ENCODE measurements around the gene RCAN1.

RCAN1 gene

DNA sequence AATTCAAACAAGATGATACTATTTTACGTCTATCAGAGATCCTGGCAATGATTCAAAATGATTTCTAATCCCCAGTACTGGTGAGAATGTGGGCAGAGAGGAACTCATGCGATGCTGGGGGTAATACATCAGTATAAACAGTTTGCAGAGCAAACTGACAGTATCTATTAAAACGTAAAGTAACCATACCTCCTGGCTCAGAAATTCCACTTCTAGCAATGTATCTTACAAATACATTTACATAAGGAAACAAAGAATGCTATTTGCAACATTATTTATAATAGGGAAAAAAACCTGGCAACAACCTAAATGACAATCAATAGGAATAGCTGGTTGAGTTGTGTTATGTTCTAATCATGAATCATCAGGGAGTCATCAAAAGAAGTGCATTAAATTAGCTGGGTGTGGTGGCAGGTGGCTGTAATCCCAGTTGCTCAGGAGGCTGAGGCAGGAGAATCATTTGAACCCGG is 15.9 kb downstream of the RCAN1 start:
- no peak for DNase-seq (ENCODE audit: low spot score)

DNA sequence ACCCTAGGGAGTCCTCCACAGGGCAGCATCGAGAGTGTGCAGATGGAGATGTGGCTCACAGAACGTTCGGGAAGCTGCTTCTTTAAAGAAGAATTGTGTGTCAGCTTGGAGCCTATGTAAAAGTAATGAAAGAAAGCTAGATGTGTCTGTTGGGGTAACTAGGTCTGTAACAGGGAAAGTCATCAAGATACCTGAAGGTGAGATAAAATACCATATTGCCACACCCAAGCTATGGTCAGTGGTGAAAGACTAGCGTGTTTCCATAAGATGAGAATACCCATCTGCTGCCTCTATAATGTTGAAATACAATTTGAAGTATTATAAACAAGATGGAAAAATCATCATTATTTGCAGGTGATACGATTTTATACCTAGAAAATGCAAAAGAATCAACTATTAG is 17.5 kb downstream of the RCAN1 start:
- no peak for DNase-seq (ENCODE audit: low spot score)

DNA sequence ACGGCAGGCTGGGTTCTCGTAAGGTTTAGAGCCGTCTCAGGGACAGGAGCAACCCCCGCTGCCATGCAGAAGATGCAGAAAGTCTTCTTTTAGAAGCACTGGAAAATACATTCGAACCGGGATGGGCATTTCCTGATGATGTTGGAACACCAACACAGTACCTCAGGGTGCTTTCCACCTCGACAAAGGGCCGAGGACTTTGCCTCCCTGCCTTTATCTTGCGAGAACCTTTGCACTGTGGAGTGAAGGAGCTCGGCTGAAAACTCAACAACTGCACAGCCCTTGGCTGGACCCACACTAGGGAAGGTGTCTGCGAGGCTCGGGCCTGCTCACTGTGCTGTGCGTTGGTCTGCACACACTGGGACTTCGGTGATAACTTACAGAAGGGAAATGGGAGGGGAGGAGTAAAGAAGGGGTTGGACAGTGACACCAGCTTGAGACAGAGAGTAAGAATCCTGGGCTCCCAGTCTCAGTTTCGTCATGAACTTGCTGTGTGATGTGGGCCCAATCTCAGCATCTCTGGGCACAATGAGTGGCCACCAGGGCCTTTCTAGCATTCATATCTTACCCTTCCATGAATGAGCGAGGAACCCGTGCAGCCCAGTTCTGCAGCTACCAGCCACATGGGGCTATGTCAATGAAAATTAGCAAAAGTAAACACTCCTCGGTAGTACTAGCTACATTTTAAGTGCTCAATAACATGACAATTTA is 18.2 kb downstream of the RCAN1 start:
- no peak for DNase-seq (ENCODE audit: low spot score)

DNA sequence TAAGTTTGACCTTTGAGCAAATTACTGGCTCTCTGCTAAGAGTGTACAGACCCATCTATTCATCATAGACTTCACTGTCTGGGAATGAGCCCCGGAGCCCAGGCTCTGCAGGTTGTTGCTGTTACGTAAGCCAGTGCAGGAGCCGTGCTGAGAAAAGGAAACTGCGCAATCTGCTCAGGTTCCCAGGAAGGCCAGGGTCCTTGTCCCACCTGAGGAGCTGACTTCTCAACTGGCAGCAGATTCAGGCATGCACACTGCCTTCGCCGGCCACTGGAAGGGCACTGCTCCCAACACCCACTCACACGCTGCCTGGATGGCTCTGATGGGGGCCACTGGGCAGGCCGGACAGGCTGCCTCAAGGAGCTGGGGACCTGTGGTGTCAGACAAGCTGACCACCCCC is 19.5 kb downstream of the RCAN1 start:
- no peak for DNase-seq (ENCODE audit: low spot score)

DNA sequence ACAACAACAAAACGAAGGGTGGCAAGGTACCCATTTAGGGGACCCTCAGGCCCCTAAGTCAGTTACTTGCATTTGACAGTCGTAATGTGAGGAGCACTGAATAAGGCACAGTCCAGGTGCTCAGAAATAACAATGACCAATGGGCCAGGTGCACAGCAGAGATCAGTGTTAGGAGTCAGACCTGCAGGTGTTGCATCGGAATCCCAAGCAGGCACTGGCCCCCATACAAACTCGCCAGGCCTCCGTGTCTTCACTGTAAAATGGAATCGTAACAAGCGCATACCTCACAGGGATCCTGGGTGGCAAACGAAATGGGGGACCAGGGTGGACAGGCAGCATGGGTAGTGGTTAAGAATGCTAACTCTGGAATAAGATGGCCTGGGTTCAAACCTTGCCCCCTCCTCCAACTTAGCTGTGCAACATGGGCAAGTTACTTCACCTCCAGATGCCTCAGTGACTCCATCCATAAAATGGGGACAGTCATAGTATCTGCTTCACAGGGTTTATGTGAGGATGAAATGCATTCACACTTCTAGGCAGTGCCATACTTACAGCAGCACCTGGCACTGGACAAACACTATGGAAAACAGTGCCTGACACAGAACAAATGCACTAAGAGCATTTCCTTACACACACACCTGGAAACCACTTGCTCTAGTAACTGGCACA is 20.2 kb downstream of the RCAN1 start:
- DNase-seq (ENCODE audit: low spot score) = no peak

DNA sequence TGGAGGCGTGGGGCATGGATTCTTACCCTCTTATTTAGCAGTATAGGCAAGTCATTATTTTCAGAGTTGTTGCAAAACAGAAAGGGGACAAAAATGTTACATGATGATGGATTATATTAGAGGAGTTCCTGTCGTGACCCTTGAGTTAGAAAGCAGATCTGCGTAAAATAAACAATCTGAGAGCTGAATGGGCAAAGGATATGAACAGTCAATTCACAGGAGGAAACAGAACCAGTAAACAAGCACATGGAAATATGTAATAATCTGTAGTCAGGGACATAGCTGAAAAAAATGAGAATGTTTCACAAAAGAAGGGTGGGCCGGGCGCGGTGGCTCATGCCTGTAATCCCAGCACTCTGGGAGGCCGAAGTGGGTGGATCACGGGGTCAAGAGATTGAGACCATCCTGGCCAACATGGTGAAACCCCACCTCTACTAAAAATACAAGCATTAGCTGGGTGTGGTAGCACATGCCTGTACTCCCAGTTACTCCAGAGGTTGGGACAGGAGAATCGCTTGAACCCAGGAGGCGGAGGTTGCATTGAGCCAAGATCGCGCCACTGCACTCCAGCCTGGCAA is 20.9 kb downstream of the RCAN1 start:
- no peak for DNase-seq (ENCODE audit: low spot score)

DNA sequence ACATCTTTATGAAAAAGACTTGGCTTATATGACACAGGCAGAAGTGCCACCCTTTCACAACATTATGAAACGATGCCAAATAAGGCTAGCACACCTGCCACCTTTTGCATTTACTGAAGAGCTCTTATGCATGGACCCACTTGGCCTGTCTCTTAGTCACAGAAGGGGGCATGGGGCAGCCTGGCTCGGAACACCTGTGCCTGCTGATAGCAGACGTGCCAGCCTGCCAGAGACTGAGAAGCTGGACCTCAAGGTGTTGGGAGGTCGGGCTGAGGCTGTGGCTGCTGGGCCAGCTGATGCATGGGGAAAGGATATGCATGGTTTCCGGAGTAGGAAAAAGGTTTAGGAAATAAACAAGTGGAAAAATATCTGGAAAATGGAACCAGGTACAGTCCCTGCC is 21.5 kb downstream of the RCAN1 start:
- no peak for DNase-seq (ENCODE audit: low spot score)

DNA sequence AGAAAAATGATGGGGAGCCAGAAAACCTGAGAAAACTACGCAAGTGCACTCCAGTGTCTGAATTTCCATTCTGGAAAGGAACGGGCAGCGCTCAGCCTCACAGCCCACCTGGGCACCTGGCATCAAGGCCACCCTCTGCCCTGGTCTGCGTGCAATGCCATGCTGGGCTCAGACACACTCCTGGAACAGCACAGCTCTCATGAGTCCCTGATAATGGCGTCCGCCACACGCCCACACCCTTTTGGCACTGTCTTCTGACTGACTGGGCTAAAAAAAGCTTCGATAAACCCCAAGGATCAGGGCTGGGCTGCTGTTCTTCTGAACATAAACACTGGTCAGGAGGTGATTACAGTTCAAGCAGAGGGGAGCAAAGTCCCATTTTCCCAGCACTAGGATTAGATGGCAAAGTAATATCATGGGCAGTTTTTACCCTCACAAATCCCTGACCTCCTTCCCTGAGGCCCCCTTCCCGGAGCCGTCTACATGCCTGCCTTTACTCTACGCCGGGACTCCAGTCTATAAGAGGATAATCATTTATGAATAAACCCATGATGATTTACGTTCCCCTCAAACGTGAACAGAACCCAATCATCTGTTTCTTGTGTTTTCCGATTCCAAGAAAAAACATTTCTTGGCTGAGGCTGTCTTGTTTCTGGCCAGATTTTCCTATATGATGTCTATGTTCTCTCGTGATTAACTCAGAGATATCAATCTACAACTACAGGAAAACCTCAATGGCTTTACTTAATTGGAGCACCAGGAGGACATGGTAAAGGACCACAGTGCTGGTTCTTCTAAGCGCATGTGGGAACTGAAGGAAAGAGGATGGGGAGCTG is 22.6 kb downstream of the RCAN1 start:
- DNase-seq (ENCODE audit: low spot score) = no peak

DNA sequence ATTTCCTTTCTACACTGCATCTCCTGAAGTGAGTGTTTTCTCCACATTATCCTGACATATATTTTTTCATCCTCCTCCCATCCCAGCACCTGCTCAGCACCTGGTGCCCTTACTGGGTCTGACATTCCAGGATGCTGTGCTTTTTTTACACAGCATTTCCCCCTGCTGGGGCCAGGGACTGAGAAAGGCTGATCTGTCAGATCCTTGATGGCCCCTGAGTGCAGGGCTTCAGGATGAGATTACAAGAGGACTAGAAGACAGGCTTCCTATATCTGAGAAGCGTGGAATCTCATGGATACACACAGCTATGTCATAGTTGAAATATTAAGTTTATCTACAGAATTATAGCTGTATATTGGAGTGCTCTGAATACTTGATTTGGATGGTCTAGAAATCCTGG is 24.4 kb downstream of the RCAN1 start:
- no peak for DNase-seq (ENCODE audit: low spot score)

DNA sequence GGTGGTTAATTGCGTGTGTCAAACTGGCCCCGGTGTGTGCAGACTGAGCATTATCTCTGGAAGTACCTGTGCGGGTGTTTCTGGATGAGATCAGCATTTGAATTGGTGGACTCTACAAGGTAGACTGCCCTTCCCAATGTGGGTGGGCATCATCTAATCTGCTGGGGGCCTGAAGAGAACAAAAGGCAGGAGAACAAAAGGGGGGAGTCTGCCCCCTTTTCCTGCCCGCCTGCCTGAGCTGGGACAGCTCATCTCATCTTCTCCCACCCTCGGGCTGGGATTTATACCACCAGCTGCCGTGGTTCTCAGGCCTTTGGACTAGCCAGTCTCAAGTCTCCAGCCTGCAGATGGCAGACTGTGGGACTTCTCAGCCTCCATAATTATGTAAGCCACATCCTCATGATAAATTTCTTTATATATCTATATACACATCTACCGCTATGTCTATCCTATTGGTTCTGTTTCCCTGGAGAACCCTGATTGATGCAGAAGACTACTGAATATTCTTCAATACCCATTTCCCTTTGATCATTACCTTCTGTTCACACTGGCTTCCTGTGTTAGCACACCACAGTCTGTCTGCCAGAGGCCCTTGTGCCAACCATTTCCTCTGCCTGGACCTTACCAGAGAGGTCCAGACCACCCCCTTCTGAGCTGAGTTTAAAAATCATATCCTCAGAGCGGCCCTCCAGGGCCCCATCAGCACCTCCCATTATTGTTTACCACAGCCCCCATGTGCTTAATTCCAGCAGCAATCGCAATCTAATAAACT is 25.2 kb downstream of the RCAN1 start:
- DNase-seq (ENCODE audit: low spot score) = no peak

DNA sequence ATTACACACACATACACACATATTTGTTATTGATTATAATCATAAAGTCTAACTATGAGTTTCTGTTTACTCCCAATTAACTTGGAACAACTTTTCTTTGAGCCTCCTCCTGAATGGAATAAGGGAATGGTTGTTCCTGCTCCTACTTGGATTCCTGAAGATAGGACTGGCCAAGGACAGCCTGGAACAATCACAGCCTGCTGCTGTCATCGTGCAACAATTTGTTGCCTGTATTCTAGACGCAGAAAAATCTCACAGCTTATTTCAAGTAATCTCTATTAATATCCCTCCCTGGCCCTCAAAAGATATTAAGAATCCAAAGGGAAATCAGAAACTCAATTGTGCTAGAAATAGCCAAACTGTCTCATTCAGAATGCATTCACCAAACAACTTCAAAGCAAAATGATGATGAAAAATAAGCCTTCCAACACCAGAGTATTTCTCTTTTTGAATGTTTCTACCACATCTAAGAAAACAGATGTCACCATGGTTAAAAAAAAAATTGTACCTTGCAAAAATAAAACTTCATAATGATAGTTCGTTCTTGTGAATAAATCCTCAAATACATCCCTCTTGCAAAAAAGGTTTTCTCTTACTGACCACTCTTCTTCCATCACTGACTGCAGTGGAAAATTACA is 30.9 kb downstream of the RCAN1 start:
- DNase-seq (ENCODE audit: low spot score) = no peak

DNA sequence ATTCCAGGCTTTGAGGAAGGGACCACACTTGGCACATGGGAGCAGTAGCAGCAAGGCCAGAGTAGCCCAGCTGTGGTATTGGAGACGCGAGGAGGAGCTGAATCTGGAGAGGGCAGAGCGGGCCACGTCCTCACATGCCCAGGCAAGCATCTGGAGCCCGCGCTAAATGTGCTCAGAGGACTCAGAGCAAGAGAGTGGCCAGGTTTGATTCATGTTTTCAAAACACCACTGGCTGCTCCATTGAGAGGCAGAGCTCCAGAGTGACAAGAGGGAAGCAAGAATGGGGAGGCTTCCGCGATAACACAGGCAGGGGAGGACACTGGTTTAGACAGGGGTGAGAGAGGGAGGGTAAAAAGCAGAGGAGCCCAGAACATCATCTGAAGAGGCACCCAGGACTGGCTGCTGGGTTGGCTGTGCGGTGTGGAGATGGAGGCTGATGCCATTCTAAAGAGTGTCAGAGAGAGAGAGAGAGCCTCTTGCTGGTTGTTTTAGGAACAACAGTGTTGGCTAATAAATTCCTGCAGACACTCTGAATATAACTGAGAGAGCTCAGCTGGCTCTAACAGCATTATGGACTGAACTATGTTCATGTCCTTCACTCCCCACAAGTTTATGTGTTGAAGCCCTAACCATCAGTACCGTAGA is 32.3 kb downstream of the RCAN1 start:
- DNase-seq (ENCODE audit: low spot score) = peak; percentile 56

DNA sequence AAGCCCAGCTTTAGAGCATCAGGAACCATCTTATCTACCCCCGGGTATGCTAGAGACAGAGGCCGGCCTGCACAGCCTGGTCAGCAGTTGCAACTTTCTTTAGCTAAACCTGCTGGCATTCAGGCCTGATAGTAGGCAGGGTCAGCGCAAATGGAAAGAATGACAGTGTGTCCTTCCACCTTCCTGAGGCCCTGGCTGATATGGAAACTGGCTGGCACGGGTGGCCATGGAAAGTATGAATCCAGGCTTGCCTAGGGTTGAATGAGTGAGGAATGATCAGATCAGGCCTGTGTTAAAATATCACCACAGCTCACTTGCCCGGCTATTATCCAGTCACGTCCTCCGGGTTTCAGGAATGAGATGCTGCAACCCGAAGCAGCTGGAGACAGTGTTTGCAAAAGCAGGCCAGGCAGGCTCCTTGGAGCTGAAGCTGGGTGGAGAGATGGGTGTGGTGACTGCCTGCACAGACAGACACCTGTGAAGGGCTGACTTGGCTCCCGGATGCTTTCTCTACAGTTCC is 34.7 kb downstream of the RCAN1 start:
- no peak for DNase-seq (ENCODE audit: low spot score)

DNA sequence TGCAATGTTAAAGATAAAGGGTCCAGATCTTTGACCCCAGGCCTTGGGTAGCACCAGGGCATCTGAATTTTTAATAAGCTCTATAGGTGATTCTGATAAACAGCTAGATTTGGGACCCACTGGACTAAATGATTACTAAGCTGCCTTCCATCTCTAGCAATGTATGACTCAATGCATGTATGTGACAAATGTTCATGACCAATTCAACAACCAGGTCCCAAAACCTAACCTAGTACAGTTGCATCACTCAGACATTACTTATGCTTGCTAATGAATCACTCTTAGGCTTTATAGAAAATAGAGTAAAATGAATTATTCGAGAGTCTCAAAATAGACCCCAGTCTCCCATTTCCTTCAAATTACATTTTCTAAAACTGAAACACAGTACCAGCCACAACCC is 35.5 kb downstream of the RCAN1 start:
- DNase-seq (ENCODE audit: low spot score) = no peak

DNA sequence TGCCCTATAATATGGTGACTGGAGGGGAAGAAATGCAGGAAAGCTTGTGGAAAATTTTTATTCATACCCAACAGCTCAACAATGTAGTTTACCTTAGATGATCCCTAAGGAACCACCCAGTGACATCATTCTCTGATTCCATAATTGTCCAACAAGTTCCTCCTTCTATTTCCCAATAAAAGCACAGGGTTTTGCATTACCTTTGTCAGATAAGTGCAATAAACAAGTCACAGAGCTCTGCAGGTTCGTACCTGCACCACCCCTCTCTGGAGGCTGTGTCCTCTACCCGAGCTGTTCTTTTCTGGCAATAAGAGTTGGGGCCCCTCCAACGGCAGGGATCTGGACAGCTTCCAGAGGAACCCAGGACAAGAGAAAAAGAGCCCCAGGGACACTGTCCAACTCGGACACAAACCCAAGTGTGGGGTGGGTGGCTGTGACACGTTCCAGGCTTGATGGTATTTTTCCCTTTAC is 38.8 kb downstream of the RCAN1 start:
- DNase-seq (ENCODE audit: low spot score) = no peak

DNA sequence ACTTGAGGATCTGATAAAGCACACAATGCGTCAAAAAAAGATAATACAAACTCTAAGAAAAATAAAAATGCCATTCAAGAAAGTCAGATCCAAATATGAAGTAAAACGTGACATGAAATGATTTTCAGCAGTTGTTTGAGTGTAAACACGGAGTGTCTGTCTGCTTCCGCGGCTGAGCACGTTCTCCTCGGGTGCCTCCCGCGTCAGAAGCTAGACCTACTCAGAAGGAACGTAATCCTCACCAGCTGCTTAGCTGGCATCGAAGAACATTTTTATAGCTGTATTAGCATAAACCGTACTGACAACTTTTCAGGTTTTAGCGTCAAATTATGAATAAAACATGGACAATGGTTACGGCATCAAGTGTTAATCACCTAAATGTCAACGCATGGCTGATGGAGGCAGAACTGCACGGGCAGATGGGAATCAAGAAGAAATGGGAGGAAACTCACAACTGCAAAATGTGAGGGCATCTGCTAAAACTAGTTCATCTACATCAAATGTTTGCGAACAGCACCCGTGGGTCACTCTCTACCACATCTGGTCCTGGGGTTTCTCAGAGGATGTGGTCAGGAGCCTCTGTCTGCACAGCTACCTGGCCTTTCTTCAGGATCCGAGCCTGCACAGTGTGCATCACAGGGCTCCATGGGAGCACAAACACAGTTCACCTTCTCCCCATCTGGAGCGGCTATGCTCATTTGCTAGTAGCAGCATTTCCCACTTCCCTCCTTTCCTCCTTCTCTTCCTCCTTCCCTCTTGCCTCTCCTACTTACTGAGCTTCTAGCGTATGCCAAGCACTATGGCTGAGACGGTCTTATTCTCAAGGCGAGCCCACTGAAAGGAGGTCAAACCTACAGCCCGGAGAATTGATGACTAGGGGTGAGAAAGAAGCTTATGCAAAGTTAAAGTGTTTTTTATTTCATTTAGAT is 40.0 kb downstream of the RCAN1 start:
- DNase-seq (ENCODE audit: low spot score) = no peak

DNA sequence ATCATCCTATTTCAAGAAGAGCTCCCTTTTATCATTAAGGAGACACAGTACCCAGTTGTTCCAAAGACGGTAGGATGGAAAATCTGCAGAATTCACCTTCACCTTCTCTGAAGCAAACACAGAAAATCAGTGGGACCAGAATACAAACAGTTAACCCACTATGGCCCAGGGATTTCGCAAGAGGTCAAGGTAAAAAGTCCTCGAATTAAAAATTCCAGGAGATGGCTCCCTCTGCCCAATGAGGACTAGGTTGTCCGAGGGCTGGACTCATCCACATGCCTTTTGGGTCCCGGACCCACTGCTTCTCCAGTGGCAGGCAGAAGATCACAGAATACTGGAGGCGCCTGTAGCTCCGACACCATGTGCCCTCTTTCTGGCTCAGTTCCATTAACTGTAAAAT is 42.9 kb downstream of the RCAN1 start:
- DNase-seq (ENCODE audit: low spot score) = no peak

DNA sequence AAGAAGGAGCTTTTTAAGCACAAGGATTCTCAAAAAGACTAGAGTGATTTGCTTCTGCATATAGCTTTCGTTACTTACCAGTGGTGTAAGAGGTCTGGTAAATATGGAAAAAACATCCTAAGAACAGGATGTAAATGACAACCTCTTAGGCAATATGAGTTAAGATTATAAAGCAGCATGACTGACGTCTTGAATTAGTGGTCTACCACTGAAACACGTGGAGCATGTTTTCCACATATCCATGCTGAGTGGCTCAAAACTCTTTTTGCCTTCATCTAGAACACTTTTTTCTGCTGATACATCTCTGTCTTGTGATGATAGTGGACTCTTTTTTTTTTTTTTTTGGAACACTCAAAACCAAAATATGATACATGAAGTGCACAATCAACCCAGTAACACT is 44.6 kb downstream of the RCAN1 start:
- DNase-seq (ENCODE audit: low spot score) = no peak

DNA sequence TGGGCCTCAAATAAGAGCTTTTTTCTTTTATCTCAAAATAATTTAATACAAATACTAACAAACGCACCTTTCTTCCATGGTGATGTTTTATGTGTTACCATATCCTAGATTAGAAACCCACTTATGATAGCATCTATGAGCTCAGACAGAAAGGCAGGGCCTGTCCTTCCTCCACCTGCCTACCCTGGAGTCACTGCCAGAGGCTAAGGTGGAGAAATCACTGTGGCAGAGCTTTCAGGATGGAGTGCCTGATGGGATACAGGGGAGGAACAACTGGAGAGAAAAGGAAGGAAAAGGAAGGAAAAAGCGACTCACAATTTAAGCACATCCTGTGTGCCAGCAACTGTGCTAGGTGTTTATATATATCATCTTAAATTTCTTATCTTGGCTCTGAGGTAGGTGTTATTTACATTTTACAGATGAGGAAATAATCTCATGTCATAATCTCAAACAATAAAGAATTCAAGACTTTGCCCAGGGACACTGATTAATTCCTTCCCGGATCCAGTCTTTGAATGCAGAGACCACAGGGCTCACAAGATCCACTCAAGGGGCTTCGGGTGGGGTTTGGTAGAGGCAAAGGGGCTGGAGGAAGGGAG is 45.4 kb downstream of the RCAN1 start:
- DNase-seq (ENCODE audit: low spot score) = no peak

Data from pons (tissue), 1 donor.